MG63 (cell line): ENCODE results near the gene TRERF1. TPM values are rescaled to one million over a fixed set of nuclear protein-coding genes. Genes with fewer than 3 reads are reported as not detected.
A peak's percentile ranks its signal among the peaks of the same experiment; 100 is the strongest.

ENCODE experiments used
- DNase-seq: peaks from one replicate; pipeline ENCODE4 v3.0.0-alpha.2; 2020
- H3K27me3 ChIP-seq: fragments of 250-450 bp; sonication (Bioruptor Pico); 2 replicates; pipeline ENCODE4 v1.5.1; 2020; ENCODE audit warnings: mild to moderate bottlenecking, moderate library complexity
- H3K36me3 ChIP-seq: fragments of 250-450 bp; sonication (Bioruptor Pico); 2 replicates; pipeline ENCODE4 v1.5.1; 2020; ENCODE audit warnings: mild to moderate bottlenecking, moderate library complexity
- H3K4me3 ChIP-seq: fragments of 250-450 bp; sonication (Bioruptor Pico); 2 replicates; pipeline ENCODE4 v1.5.1; 2020; ENCODE audit warnings: mild to moderate bottlenecking, moderate library complexity
- H3K9me3 ChIP-seq: fragments of 250-450 bp; sonication (Bioruptor Pico); 2 replicates; pipeline ENCODE4 v1.5.1; 2020; ENCODE audit warnings: mild to moderate bottlenecking, moderate library complexity
- total RNA-seq: library from RNA; depleted of rRNA; stranded (reverse); fragments of >200 nt; shearing (Covaris generic); gene quantifications from 2 replicates; pipeline ENCODE4 v1.2.3, GENCODE V29; 2014; ENCODE audit warnings: low replicate concordance

The TRERF1 gene
- total RNA-seq, 1 experiment from 2014 or later = 2.1 TPM

- Histone ChIP-seq H3K27me3 (no peaks in the 10 kb centered on the region), H3K4me3 (no peak overlapping the region), H3K36me3 (no peaks in the 10 kb centered on the region), H3K9me3 (peaks cover 9% of the 10 kb centered on the region)
- DNase-seq = no peak
Observed at GRCh38 chr6:42433409-42433808, 18.3 kb downstream of the TRERF1 start.

- H3K9me3 ChIP-seq = peaks cover 9% of the 10 kb centered on the region
- no peak for DNase-seq
- H3K4me3 ChIP-seq = no peak overlapping the region
- no peaks in the 10 kb centered on the region for H3K36me3 ChIP-seq
- H3K27me3 ChIP-seq = no peaks in the 10 kb centered on the region
Observed at GRCh38 chr6:42431877-42432276, 19.8 kb downstream of the TRERF1 start.

GRCh38 chr6:42431356-42431755 is 20.4 kb downstream of the TRERF1 start:
- Histone ChIP-seq H3K27me3 (no peaks in the 10 kb centered on the region), H3K4me3 (no peak overlapping the region), H3K36me3 (no peaks in the 10 kb centered on the region), H3K9me3 (peaks cover 9% of the 10 kb centered on the region)
- no peak for DNase-seq

GRCh38 chr6:42429836-42430235 is 21.9 kb downstream of the TRERF1 start:
- Histone ChIP-seq H3K36me3 (no peaks in the 10 kb centered on the region), H3K4me3 (no peak overlapping the region), H3K9me3 (peaks cover 9% of the 10 kb centered on the region), H3K27me3 (no peaks in the 10 kb centered on the region)
- DNase-seq = no peak

- no peaks in the 10 kb centered on the region for H3K27me3 ChIP-seq
- peaks cover 4% of the 10 kb centered on the region; the same call in 1 of the 2 replicates for H3K9me3 ChIP-seq
- H3K36me3 ChIP-seq = no peaks in the 10 kb centered on the region
- H3K4me3 ChIP-seq = no peak overlapping the region
- DNase-seq = no peak
Observed at GRCh38 chr6:42429042-42429585, 22.6 kb downstream of the TRERF1 start.

GRCh38 chr6:42428326-42429041 is 23.2 kb downstream of the TRERF1 start:
- H3K27me3 ChIP-seq = no peaks in the 10 kb centered on the region
- no peaks in the 10 kb centered on the region for H3K9me3 ChIP-seq
- DNase-seq = peak; percentile 4
- no peak overlapping the region for H3K4me3 ChIP-seq
- no peaks in the 10 kb centered on the region for H3K36me3 ChIP-seq

- Histone ChIP-seq H3K9me3 (no peaks in the 10 kb centered on the region), H3K36me3 (no peaks in the 10 kb centered on the region), H3K27me3 (no peaks in the 10 kb centered on the region), H3K4me3 (no peak overlapping the region)
- DNase-seq = no peak
Observed at GRCh38 chr6:42427871-42428270, 23.9 kb downstream of the TRERF1 start.

- Histone ChIP-seq H3K4me3 (no peak overlapping the region), H3K27me3 (no peaks in the 10 kb centered on the region), H3K9me3 (no peaks in the 10 kb centered on the region), H3K36me3 (no peaks in the 10 kb centered on the region)
- DNase-seq = no peak
Observed at GRCh38 chr6:42426191-42426590, 25.5 kb downstream of the TRERF1 start.

- H3K9me3 ChIP-seq = no peaks in the 10 kb centered on the region
- no peak for DNase-seq
Observed at GRCh38 chr6:42424906-42425474, 26.7 kb downstream of the TRERF1 start.

GRCh38 chr6:42423244-42423643 is 28.5 kb downstream of the TRERF1 start:
- Histone ChIP-seq H3K4me3 (no peak overlapping the region), H3K36me3 (no peaks in the 10 kb centered on the region), H3K9me3 (no peaks in the 10 kb centered on the region), H3K27me3 (no peaks in the 10 kb centered on the region)
- no peak for DNase-seq

More at GRCh38 chr6:42424906-42425474, 26.7 kb downstream of the TRERF1 start:
- Histone ChIP-seq H3K4me3 (no peak overlapping the region), H3K36me3 (no peaks in the 10 kb centered on the region), H3K27me3 (no peaks in the 10 kb centered on the region)

GRCh38 chr6:42420741-42421140 is 31.0 kb downstream of the TRERF1 start:
- Histone ChIP-seq H3K27me3 (no peaks in the 10 kb centered on the region), H3K36me3 (no peaks in the 10 kb centered on the region), H3K4me3 (no peak overlapping the region), H3K9me3 (no peaks in the 10 kb centered on the region)
- DNase-seq = no peak

GRCh38 chr6:42419490-42420280 is 32.0 kb downstream of the TRERF1 start:
- Histone ChIP-seq H3K36me3 (no peaks in the 10 kb centered on the region), H3K4me3 (no peak overlapping the region), H3K9me3 (no peaks in the 10 kb centered on the region), H3K27me3 (no peaks in the 10 kb centered on the region)
- DNase-seq = no peak

- H3K27me3 ChIP-seq = no peaks in the 10 kb centered on the region
- no peaks in the 10 kb centered on the region for H3K36me3 ChIP-seq
- no peaks in the 10 kb centered on the region for H3K9me3 ChIP-seq
- no peak overlapping the region for H3K4me3 ChIP-seq
- DNase-seq = no peak
Observed at GRCh38 chr6:42418724-42419123, 33.0 kb downstream of the TRERF1 start.

- H3K27me3 ChIP-seq = no peaks in the 10 kb centered on the region
- no peak overlapping the region for H3K4me3 ChIP-seq
- H3K9me3 ChIP-seq = no peaks in the 10 kb centered on the region
- no peaks in the 10 kb centered on the region for H3K36me3 ChIP-seq
- DNase-seq = no peak
Observed at GRCh38 chr6:42417641-42418112, 34.0 kb downstream of the TRERF1 start.

- Histone ChIP-seq H3K27me3 (no peaks in the 10 kb centered on the region), H3K36me3 (no peaks in the 10 kb centered on the region), H3K4me3 (no peak overlapping the region), H3K9me3 (no peaks in the 10 kb centered on the region)
- DNase-seq = no peak
Observed at GRCh38 chr6:42411406-42411805, 40.3 kb downstream of the TRERF1 start.

- DNase-seq = no peak
- no peaks in the 10 kb centered on the region for H3K36me3 ChIP-seq
Observed at GRCh38 chr6:42410861-42411260, 40.9 kb downstream of the TRERF1 start.

GRCh38 chr6:42409581-42409980 is 42.1 kb downstream of the TRERF1 start:
- H3K4me3 ChIP-seq = no peak overlapping the region
- H3K36me3 ChIP-seq = no peaks in the 10 kb centered on the region
- H3K27me3 ChIP-seq = no peaks in the 10 kb centered on the region
- H3K9me3 ChIP-seq = no peaks in the 10 kb centered on the region
- no peak for DNase-seq

More at GRCh38 chr6:42410861-42411260, 40.9 kb downstream of the TRERF1 start:
- no peak overlapping the region for H3K4me3 ChIP-seq
- H3K9me3 ChIP-seq = no peaks in the 10 kb centered on the region
- H3K27me3 ChIP-seq = no peaks in the 10 kb centered on the region
